DMS79 (cell line): ENCODE measurements around the gene SCPEP1.
"Not testable (repeated sequence)": the region's sequence is repeated elsewhere in the genome, so short reads cannot be mapped to it uniquely, and the experiment has no call there.

Experiments used
- DNase-seq: peaks from one replicate; lab custom pipeline; 2025; lab: John Stamatoyannopoulos, UW

Gene SCPEP1, protein sequence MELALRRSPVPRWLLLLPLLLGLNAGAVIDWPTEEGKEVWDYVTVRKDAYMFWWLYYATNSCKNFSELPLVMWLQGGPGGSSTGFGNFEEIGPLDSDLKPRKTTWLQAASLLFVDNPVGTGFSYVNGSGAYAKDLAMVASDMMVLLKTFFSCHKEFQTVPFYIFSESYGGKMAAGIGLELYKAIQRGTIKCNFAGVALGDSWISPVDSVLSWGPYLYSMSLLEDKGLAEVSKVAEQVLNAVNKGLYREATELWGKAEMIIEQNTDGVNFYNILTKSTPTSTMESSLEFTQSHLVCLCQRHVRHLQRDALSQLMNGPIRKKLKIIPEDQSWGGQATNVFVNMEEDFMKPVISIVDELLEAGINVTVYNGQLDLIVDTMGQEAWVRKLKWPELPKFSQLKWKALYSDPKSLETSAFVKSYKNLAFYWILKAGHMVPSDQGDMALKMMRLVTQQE

DNA sequence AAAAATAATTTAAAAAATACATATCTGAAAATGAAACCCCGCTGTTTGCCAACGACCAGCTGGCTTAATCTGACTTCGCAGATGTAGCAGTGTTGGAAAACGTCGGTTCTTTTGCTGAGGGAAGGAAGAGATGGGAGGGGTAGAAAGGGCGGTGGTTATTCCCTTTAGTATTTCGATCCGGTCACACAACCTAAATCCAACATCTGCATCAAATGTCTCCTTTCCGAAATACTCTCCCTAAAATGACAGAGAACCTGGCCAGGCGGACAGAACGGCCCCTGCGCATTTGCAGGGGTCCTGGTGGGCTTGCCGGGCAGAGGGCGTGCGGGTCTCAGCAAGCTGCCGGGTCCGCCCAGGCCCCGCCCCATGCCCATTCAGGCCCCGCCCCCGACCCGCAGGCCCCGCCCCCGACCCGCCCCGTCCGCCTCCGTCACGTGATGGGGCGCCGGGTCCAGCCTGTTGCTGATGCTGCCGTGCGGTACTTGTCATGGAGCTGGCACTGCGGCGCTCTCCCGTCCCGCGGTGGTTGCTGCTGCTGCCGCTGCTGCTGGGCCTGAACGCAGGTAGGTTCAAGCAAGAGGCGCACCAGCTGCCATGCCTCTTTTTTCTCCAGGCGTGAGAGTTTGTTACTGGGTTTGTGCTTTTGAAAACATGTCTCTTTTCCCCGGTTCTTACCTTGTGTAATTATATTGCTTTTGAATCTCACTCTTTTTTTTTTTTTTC is at the start of gene SCPEP1:
TSS of gene SCPEP1 (plus strand) at position 459 of the 723 bp plus-strand sequence. CDS start at position 488, 29 bp downstream.
- DNase-seq = peak; percentile 45

DNA sequence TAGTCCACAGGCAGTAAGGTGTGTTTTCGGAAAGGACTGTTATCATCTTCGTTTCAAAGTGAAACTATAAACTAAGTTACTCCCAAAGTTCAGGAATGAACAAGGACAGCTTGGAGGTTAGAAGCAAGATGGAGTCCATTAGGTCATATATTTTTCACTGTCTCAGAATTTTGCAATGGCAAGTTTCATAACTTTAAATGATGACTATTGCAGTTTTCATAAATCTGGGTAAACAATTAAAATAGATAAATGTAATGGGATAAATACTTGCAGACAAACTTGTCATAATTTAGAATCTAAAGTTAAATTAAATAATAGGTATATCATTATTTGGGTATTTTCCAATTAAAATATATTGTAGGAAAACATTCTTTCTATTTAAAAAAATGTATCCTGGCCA is 49.3 kb upstream of the SCPEP1 start:
- no peak for DNase-seq

DNA sequence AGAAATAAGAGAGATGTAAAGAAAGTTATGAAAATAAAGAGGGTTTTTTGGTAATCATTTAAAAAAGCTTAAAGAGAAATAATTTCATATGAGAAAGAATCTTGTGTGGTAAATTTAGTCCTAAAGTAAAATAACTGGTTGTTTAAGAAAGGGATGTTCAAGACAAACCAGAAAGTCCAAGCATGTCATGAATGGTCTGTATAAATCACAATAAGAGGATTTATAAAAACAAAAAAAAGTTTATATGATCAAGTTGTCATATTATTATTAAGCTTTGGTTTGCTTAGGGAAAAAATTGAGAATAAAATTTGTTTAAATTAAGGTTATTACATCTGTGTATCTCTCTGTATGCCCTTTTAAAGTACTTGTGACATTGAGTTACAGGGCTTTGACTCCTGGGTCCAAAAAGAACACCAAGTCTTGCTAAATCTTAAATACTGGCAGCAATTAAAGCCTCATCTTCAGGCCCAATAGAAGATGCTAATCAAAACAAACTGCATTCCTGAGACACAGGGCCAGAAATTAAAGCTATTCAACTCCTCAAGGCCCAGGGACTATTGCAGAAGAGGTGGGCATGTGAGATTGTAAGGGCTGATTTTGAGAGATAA is 48.5 kb upstream of the SCPEP1 start:
- no peak for DNase-seq

DNA sequence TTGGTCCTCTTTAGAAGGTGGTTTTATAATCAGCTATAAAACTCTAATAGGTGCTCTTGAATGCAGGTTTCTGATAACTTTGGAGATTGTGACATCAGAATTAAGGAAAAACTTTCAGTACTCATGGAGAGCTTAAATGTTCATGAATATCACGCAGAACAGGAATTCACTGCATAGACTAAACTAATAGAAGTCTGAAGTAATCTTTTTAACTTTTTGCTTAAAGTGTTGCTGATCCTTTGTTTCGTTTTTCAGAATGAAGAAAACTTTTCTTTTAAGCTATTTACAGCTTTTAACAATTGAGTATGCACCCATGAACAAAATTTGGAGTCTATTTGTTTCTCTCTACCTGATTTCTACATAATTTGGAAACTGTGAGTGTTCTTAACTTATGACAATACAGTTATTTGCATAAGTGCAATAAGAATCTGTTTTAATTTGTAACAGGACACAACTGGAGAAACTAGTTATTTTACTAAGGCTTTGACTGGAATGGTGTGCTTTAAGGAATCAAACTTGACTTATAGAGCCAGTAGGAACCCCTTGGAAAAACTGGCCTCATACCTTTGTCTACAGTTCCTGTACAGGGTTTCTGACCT is 47.1 kb upstream of the SCPEP1 start:
- DNase-seq = no peak

DNA sequence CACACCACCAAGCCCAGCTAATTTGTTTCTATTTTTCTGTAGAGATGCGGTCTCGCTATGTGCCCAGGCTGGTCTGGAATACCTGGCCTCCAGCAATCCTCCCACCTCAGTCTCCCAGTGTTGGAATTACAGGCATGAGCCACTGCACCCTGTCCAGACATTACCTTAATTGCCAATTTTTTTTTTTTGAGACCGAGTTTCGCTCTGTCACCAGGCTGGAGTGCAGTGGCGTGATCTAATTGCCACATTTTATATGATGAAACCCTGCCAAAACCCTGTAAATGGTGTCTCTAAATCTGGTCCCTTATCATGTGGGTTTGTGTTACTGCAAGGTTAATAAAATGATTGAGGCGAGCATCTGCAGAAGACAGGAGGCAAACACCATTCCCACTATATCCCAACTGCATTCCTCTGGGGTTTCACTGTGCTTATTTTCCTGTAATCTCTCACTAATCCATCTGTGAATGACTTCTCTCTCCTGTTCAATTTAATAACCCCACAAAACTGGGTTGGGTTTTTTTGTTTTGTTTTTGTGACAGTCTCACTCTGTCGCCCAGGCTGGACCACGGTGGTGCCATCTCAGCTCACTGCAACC is 44.7 kb upstream of the SCPEP1 start:
- DNase-seq = no peak

DNA sequence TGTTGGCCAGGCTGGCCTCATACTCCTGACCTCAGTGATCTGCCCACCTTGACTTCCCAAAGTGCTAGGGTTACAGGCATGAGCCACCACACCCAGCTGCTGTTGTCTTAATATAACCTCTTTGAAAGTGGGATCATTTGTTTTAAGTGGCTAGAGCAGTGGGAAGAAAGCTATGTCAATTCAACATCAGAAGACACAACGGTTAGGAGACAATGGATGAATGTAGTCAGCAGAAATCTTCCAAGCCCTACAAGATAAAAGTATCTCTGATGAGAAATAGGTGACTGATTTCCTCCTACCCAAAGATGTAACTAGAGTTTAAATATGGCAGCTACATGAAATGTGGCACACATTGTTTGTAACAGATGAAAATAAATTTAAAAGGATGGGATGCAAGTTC is 44.1 kb upstream of the SCPEP1 start:
- DNase-seq = no peak

DNA sequence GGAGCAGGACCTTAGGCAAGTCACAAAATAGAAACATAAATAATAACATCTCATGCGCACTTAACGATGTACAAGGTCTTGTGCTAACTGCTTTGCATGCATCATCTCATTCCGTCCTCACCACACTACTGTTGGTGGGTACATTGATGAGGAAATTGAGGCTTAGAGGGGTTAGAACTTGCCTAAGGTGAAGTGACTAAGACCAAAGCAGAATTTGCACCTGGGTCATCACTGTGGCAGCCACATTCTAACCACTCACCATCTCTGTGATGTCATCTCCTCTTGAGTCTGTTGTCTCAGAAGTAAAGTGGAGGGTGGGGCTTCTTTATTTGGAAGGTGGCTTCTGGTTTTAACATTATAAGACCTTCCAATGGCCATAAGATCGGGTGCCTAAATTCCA is 43.7 kb upstream of the SCPEP1 start:
- DNase-seq = no peak

DNA sequence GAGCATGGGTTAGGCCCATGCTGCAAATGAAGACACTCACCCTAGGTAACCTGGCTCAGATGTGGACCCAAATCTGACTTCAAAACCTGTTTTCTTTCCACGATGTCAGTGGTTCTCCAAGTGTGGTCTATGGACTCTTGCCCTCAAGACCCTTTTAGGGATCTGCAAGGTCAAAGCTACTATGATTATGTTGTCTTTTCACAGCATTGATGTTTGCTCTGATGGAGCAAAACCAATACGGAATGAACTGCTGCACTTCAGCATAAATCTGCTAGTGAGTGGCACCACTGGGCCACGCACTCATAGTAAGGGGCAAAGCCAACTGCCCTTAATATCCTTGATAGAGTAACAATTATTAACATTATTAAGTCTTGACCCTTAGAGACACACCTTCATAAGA is 42.5 kb upstream of the SCPEP1 start:
- DNase-seq = no peak

DNA sequence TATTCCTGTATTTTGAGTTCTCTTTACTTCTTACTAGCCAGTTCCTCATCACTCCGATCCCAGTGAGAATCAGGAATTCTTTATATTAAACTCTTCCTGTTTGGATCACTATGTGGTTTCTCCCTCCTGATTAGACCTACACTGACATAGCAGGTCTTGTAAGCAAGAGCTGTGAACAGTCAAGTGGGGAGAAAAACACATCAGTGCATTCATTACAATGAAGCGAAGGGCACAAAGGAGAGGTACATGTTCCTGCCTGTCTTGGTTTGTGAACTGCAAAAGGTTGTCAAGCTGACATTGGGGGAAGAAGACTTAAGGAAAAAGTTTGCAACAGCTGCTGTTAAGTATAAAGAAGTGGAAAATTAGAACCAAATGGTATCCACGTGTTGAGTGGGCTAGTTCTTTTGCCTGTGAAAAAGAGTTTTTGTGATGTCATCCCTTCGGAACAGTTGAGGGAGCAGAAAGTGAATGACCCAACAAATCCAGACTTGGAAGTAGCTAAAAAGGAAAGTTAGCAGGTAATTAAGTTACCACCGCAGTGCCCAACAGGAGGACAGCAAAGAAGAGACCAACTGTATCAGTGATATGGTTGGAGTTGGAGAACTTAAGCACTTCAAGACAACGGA is 41.1 kb upstream of the SCPEP1 start:
- no peak for DNase-seq

DNA sequence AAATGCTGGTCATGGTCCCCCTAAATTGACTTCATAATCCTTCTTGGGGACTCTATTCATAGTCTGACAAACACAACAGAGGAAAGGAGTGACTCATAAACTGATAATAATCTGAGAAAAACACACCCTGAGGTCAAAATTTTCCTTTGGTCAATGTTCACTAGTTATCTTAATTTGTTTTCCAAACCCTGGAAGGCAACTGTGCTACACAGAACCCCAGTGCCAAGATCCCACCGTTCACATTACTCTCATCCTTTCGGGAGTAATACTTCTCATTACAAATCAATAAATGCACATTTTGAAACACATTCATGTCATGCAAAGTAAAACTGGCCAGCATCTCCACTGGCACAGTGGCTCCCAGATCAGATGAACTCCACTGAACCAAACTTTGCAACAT is 40.2 kb upstream of the SCPEP1 start:
- DNase-seq = no peak

DNA sequence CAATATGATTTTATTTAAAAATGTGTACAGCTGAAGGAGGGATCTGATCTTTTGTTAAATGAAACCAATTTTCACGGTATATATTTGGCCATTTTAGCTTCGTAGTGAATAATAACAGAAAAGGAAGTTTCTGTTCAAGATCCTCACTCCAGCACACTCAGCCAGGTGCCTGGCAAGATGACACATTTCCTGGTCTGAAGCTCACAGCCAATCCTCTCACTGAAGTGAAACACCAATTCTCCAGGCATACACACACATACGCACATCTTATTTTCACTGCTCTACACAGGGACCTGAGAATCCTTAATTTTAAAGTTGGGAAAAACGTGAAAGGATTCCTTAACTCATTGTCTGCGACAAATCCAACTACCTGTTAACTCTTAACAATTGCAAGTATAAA is 39.7 kb upstream of the SCPEP1 start:
- not testable (repeated sequence) for DNase-seq

DNA sequence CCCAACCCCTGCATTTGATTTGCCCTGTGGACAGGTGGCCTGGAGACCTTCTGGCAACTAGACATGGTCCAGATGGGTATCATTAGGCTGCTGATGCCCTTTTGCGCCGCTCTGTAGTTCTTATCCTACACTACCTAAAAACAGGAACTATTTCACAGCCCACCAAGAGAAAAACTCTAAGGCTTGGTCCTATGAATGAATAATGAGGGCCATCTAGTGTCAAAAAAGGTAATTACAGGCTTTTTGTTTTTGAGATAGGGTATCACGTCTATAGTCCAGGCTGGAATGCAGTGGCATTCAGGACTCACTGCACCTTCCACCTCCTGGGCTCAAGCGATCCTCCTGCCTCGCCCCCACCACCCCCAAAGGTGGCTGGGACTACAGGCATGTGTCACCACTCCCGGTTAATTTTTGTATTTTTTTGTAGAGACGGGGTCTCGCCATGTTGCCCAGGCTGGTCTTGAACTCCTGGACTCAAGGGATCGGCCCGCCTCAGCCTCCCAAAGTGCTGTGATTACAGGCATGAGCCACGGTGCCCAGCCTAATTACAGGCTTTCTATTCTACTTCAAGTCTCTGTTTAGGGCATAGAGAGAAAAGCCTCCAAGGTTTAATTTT is 38.0 kb upstream of the SCPEP1 start:
- DNase-seq = no peak

DNA sequence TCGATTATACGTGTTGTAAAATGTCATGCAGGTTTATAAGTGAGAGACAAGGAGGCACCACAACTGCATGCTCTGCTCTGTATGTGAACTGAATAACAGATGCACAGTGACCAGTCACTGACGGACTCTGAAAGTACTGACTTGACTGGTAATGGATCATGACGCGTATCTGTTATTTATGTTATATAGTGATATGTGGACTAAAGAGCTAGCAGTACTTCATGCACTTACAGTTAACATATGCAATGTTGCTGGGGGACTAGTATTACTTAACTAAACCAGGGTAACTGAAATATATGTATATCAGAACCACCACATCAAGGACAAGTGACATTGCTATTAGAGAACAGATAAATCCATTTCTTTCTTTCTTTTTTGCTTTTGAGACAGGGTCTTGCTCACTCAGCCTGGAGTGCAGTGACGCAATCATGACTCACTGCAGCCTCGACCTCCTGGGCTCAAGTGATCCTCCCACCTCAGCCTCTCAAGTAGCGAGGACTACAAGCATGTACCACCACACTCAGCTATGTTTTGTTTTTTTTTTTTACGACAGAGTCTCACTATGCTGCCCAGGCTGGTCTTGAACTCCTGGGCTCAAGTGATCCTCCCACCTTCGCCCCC is 34.3 kb upstream of the SCPEP1 start:
- no peak for DNase-seq

DNA sequence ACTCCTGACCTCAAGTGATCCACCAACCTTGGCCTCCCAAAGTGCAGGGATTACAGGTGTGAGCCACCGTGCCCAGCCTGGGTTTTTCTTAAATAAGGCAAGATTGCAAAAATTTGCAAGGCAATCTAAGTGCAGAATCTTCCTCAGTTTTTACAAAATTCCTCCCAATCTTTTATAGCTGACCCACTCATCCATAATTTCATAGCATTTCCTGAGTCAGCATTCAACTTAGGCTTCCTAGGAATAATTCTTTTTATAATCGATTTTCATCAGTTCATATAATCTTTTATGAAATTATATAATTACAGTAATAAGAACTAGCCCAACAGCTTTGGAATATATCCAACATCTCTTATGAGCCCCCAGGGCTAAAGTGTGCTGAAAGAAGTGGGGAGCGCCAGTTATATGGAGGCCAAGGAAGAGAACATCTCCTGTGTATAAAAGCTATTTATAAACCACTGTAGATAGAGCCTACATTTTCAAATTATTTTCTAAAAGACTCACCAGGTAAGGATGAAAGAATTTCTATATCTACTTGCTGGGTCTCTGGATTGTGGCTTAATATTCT is 31.9 kb upstream of the SCPEP1 start:
- no peak for DNase-seq

DNA sequence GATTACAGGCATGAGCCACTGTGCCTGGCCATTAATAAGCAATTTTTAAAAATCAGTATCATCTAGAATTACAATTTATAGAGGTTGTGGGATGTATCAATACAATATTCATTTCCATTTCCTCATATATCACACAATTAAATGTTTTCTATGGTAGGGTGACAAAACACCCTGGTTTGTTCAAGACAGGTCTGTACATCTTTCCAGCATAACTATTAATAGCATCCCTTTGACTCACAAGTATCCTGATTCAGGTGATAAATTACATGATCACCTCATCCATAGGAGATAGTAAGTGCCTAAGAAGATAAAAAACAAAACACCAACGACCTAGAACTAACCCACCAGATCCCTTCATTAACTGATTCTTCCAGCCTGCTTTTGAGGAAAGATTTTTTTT is 30.2 kb upstream of the SCPEP1 start:
- DNase-seq = no peak

DNA sequence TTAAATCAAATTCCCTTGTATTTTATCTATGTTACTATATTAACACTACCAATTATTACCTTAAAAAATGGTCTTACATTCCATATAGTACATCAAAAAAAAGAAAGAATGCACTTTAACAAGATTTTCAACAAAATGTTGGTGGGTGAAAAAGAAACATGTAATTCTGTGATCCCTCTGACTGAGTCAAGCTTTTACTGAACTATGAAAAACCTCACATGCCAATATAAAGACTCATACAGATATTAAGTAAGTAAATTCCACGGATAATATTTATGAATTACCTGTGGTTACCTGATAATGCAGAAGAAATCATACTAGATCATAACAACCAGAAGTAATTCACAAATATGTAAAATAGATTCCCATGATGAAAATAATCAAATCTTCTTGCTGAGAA is 29.4 kb upstream of the SCPEP1 start:
- no peak for DNase-seq

DNA sequence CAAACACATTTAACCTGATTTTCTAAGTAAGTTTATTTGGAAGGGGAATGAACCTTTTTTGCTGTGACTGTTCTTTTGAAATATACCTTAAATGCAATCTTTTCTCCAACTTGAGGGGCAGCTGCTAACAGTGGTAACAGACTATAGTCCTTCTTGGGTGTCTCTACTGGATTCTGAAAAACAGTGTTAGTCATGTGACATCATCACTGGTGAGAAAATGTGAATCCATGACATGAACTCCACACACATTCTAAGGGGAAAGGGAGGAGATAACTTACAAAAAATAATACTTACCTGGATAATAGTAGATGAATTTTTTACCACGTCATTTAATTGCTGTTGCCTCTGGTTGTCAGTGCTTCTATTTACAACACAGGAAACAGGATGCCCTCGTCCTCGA is 28.3 kb upstream of the SCPEP1 start:
- no peak for DNase-seq

DNA sequence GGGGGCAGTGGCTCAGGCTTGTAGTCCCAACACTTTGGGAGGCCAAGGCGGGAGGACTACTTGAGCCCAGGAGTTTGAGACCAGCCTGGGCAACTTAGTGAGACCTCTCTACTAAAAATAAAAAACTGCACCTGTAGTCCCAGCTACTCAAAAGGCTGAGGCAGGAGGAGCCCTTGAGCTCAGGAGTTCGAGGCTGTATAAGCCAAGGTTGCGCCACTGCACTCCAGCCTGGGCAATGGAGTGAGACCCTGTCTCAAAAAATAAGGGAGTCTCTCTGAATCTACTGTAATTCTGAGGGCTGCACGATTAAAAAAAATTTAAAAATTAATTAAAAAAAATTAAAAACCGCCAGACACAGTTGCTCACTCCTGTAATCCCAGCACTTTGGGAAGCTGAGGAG is 20.9 kb upstream of the SCPEP1 start:
- DNase-seq = no peak

DNA sequence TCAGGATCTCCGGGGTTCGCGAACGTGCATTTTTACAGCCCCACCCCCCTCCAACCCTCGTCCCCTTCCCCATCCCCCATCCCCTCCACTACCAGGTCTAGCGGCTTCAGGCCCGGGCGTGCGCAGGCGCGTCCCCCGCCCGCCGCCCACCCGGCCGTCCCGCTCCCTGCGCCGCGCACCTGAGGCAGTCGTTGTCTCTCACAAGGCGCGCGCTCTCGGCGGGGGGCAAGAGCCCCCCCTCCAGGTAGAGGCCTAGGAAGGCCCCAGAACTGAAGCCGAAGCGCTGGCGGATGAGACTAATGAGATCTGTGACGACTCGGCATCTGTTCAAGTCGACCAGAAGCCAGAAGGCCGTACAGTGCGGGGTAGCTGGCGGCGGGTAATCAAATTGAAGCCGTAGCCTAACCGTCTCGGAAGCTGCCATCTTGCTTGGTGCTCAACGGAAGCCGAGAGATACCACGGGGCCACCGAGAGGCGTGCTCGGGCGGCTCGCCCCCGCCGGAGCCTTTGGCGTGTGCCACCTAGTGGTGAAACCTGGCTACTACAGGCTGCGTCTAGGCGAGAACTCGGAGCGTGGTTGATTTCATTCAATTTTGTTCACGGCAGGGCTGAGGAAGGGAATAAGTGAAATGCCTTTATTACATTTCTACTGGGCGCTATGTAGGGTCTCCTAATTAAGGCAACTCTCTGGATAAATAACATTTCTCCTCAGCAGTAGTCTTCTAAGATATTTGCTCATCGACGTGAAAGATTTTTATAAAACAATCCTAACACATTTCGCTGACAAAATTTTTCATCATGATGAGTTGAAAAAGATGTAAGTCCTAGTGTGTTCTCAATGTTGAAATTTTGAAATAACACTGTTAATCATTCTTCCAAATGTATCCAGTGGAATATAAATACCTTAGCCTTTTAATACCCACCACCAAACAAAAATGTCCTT is 17.1 kb upstream of the SCPEP1 start, which contains the start of gene COIL:
TSS of gene COIL (minus strand) at position 455 of the 943 bp plus-strand sequence. CDS start at position 424, 31 bp downstream.
- DNase-seq = peak; percentile 61
